Right ventricle myocardium superior (tissue), 1 donor: ENCODE data around the gene QRICH1. TPM values are rescaled to one million over a fixed set of nuclear protein-coding genes. Genes with fewer than 3 reads are reported as not detected.

Source experiments
- ATAC-seq: fragments of 200-7000 bp; cut with Tn5 transposase; one replicate; pipeline ENCODE4 v1.9.1; 2020; ENCODE audit warnings: mild to moderate bottlenecking; ENCODE audit not compliant: poor library complexity
- DNase-seq: peaks from one replicate; pipeline ENCODE4 v3.0.0-alpha.2; 2020
- intact Hi-C: fragments of 100-400 bp; cut with DNase I; formaldehyde crosslinking; loops from one replicate; pipeline ENCODE4 v1.11.2; 2022
- total RNA-seq: library from RNA; stranded (reverse); fragmentation: NEBNext Ultra II Directional; extraction: Animal tissue kit (Norgen Biotek cat#: 25700); gene quantifications from one replicate; pipeline ENCODE4 v1.2.1, GENCODE V29; 2021
- donor health status: DM: no; HTN: yes; CAD: no; lungs with severe emphysema.

Gene QRICH1
- total RNA-seq, 1 donor from 2014 or later: 46.2 TPM

GRCh38 chr3:49058011-49058410 is 35.9 kb downstream of the QRICH1 start:
- intact Hi-C loops: no loop called here
- DNase-seq (no peak), ATAC-seq (no peak)

- no peak for DNase-seq
- ATAC-seq: no peak
- intact Hi-C loops: no loop called here
Measured at GRCh38 chr3:49057268-49057667, 36.6 kb downstream of the QRICH1 start.

DNA sequence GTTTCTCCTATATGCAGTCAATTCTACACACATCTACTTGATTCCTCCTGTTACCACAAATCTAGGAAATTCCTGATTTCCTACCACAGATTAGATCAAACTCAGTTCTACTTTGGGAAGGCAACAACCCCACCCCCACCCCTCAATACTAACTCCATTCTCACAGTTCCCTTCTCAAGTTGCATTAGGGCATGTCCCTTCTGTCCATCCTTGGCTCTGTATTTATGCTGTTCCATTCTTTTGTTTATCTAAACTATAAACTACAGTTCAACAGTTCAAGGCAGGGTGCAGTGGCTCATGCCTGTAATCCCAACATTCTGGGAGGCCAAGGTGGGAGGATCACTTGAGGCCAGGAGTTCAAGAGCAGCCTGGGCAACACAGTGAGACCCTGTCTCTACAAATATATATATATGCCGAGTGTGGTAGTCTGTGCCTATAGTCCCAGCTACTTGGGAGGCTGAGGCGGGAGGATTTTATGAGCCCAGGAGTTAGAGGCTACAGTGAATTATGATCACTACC is 39.5 kb downstream of the QRICH1 start:
- intact Hi-C loops: no loop called here
- no peak for ATAC-seq
- no peak for DNase-seq

DNA sequence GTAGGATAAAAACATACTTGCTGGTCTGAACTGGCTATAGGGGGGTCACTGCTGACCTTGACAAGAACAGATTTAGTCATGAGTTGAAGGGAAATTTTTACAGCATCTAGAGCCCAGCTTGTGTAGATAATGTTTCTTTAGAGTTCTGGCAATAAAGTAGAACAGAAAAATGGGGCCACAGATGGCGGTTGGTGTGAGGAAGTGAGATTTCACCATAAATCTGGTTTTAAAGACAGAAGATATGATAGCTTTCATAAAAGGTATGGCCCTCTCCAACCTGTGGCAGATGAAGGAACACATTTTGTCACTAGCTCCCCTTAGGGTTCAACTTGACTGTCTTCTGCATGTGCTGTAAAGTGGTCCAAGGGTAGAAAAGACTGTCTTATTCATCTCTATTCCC is 40.3 kb downstream of the QRICH1 start:
- DNase-seq (no peak), ATAC-seq (no peak)
- intact Hi-C loops: no loop called here

- no peak for DNase-seq
- ATAC-seq: no peak
- intact Hi-C loops: no loop called here
Measured at GRCh38 chr3:49035281-49035680, 58.6 kb downstream of the QRICH1 start.

GRCh38 chr3:49034650-49035049 is 59.2 kb downstream of the QRICH1 start:
- DNase-seq: no peak
- intact Hi-C loops: no loop called here
- ATAC-seq: no peak

DNA sequence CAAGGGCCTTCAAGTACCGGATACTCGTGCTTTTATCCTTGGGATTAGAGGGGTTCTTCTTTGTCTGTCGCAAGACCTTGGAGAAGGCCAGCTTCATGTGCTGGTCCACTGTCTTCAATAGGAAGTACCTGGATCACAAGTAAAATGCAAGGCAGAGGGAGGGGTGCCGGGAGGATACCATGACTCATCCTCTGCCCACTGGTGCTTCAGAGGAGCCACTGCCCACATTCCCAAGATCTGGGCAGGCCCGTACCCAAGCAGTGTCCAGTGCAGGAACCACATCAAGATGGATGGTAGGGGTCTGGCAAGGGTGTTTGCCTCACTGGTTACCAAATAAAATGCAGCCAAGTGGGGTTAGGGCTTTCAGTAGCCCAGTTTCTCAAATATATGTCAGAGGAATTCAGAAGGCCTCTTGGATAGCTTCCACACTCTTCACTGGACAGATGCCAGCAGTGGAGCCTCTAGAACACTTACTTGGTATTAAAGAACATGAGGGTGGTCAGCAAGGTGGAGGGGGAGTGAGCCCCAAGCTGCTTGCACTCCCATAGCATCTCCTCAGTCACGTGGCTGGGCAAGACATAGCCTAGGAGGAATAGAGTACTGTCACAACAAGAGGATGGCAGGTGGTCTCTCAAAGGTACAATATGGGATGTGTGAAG is 61.1 kb downstream of the QRICH1 start:
- ATAC-seq: no peak
- intact Hi-C loops: no loop called here
- no peak for DNase-seq

DNA sequence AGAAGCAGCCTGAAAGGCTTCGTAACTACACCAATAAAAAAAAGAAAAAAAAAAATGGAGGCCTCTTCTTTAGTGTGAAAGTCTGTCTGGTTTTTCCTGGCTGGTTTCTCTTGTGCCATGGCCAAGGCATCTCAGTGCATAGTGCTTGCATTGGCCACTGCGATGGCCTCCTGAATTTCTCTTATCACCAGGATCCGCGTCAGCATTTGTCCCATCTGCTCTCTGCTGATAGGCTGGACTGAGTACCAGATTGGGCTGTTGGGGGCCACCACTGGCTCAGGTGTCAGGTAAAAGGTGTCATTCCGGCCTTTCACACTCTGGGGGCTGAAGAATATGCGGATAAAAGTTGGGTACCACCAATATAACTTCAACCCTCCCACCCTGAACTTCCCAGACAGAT is 63.5 kb downstream of the QRICH1 start:
- intact Hi-C loops: no loop called here
- DNase-seq (no peak), ATAC-seq (no peak)

GRCh38 chr3:49029563-49029884 is 64.3 kb downstream of the QRICH1 start:
- no peak for ATAC-seq
- intact Hi-C loops: no loop called here
- DNase-seq: no peak

DNA sequence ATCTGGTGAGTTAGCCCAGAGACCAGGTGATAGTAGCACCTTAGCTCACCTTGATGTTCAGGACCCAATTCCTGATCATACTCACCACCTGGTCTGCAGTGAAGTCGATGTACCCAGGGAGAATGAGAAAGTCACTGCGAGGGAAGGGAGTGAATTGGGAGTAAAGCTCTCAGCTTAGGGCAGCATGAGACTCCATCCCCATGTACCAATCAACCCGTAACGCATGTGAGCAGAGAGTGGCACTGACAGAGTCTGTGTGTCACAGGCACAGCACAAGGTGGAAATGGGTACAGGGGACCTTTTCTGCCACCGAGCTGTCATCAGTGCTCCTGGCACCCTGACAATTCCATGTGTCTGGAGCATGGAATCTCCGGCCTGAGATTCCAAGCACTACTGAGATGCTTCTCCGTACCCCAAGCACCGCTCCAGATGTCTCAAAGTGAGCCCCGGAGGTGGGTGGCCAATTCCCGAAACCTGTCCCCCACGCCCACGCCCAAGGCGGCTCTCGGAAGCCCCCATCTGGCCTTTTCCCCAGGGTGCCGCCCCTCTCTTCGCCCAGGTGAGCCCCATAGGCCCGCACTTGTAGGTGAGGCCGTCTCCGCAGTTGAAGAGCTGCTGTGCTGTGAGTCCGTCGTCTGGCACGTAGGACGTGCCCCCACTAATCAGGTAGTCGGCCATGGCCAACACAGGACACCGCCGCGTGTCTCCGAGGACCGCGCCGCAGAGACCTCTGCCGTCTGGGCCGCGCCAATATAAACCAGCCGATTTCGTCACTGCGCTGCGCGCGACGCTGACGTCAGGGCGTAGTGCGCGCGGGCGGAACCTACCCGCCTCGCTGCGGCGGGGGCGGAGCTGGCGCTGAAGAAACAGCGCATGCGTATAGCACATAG is 65.0 kb downstream of the QRICH1 start, which contains the start of gene IMPDH2:
Gene IMPDH2 (minus strand): TSS at position 726 of the 890 bp plus-strand sequence. CDS start 48 bp downstream, at position 678.
- intact Hi-C loops: no loop called here
- DNase-seq (peak; percentile 98), ATAC-seq (peak; percentile 96)

DNA sequence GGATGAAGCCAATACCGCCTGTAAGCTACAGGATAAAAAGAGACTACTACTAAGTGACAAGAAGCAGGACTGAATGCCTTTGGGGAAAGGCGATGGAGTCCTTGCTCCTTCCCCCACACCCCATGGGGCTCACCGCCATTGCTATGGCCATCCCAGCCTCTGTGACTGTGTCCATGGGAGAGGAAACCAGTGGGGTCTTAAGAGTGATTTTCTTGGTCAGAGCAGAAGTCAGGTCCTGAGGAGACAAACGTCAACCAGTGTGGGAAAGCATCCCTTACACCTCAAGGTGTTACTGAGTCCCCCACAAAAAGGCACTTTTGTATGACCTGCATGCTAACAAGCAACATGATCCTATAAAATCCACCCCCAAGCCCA is 65.6 kb downstream of the QRICH1 start:
- intact Hi-C loops: no loop called here
- ATAC-seq (no peak), DNase-seq (no peak)

DNA sequence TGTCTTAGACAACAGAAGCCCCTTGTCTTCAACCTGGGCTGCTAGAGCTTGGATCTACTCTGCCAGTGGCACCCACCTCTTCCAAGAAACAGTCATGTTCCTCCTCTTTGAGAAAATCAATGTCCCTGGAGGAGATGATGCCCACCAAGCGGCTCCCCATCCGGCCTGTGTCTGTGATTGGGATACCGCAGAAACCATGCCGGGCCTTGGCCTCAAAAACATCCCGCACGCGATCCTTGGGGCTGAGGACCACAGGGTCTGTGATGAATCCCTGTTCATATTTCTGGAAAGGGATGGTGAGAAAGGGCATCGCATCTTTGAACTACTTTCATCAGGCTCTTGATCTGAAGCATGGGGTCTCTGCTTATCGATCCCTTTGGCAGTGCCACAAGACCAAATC is 66.2 kb downstream of the QRICH1 start:
- no peak for DNase-seq
- intact Hi-C loops: no loop called here
- ATAC-seq: no peak

DNA sequence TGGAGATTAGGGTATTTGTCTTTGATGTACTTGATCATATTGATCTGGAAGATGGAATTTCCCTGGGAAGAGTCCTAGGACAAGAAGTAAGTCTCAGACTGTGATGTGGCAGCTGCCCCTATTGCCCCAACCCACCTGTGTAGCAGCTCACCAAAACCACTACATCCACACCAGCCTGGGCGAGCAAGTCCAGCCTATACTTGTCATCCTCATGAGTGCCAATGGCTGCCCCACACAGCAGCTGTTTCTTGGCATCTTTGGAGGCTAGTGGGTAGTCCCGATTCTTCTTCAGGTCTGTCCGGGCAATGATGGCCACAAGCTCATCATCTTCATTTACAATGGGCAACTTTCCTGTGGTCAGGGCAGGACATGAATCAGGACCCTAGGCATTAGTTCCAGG is 67.3 kb downstream of the QRICH1 start:
- ATAC-seq: no peak
- intact Hi-C loops: no loop called here
- DNase-seq: no peak

DNA sequence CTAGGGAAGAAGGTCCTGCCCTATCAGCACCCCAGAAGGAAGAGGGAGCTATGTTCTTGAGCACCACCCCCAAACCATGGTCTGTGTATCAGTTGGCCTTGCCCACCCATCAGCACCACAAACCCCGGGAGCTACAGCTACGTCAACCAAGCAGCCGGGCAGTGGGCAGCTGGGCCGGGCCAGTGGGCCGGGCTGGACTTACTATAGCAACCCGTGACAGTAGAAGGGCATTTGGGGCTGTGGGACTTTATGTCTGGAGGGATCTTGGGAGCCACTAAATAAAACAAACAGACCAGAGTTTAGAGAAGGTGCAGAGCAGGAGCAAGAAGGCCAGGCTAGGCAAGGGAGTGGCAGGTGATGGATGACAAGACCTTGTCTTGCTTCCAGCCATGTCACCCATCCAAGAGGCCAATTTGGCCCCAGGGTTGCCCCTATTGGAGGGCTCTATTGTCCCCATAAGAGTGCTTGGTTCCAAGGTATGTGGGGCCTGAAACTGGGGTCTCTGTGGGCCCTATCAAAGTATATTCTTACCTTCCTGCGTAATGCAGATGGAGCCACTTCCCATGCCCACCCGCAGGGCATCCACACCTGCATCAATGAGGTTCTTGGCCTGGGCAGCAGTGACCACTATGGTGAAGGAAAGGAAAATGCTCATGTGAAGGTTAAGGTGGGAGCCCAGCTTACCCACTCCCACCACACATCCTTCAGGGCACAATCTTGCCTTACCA is 67.9 kb downstream of the QRICH1 start:
- ATAC-seq (no peak), DNase-seq (no peak)
- intact Hi-C loops: no loop called here

- ATAC-seq: no peak
- no peak for DNase-seq
- intact Hi-C loops: no loop called here
Measured at GRCh38 chr3:49025005-49025792, 68.7 kb downstream of the QRICH1 start.

GRCh38 chr3:49024449-49024848 is 69.4 kb downstream of the QRICH1 start:
- intact Hi-C loops: no loop called here
- DNase-seq (no peak), ATAC-seq (no peak)

GRCh38 chr3:49023775-49024174 is 70.1 kb downstream of the QRICH1 start:
- DNase-seq (no peak), ATAC-seq (no peak)
- intact Hi-C loops: no loop called here

DNA sequence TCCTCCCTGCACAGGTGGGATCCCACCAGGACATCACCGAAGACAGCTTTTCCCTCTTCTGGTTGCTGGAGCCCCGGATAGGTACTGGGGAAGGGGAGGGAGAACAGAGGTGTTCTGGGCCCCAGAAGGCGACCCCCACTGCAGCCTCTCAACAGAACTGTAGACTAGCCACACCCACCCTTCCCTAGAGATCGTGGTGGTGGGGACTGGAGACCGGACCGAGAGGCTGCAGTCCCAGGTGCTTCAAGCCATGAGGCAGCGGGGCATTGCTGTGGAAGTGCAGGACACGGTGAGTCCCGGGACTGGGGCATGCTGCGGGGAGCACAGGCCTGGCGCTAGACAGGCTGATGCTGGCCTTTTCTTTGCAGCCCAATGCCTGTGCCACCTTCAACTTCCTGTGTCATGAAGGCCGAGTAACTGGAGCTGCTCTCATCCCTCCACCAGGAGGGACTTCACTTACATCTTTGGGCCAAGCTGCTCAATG is 71.1 kb downstream of the QRICH1 start:
- ATAC-seq (no peak), DNase-seq (no peak)
- intact Hi-C loops: no loop called here
